Mesodermal cell (in vitro differentiated cells): ENCODE measurements around the gene GPRIN3.

ENCODE experiments used
- H3K27ac ChIP-seq: 2 replicates; pipeline ENCODE4 v1.7.0; 2013; ENCODE audit warnings: mild to moderate bottlenecking, low read depth, low read length, moderate library complexity; ENCODE audit not compliant: severe bottlenecking
- H3K36me3 ChIP-seq: 2 replicates; pipeline ENCODE4 v1.7.1; 2013; ENCODE audit warnings: mild to moderate bottlenecking, low read length, moderate library complexity; ENCODE audit not compliant: control insufficient read depth, insufficient read depth
- H3K4me1 ChIP-seq: one replicate; pipeline ENCODE4 v1.7.1; 2013; ENCODE audit warnings: mild to moderate bottlenecking, low read length; ENCODE audit not compliant: insufficient read depth, control insufficient read depth, poor library complexity, severe bottlenecking
- H3K4me3 ChIP-seq: 2 replicates; pipeline ENCODE4 v1.7.0; 2013; ENCODE audit warnings: low read length, control low read depth, mild to moderate bottlenecking; ENCODE audit not compliant: insufficient read depth, poor library complexity, severe bottlenecking; ENCODE audit errors: extremely low read depth
- H3K9me3 ChIP-seq: 2 replicates; pipeline ENCODE4 v1.7.1; 2013; ENCODE audit warnings: mild to moderate bottlenecking, low read length, moderate library complexity; ENCODE audit not compliant: control insufficient read depth
- WGBS, 2 experiments: methylation state at CpG; one replicate each; pipeline ENCODE4 v1.1.5; 2013; ENCODE audit warnings: missing lambda C conversion rate in 2 of 2; ENCODE audit not compliant: insufficient coverage in 2 of 2; 5-methylcytosine and 5-hydroxymethylcytosine counted together

The GPRIN3 gene

GRCh38 chr4:89336818-89337420, 29.3 kb upstream of the GPRIN3 start:
- 80 to 83% methylated on average over 1 to 2 of the region's 4 CpGs for WGBS, 2 experiments
- no peaks in the 10 kb centered on the region for H3K36me3 ChIP-seq
- no peaks in the 10 kb centered on the region for H3K4me1 ChIP-seq
- no peaks in the 10 kb centered on the region for H3K9me3 ChIP-seq
- no peak overlapping the region for H3K4me3 ChIP-seq
- no peak overlapping the region for H3K27ac ChIP-seq

- Histone ChIP-seq H3K9me3 (no peaks in the 10 kb centered on the region), H3K27ac (no peak overlapping the region), H3K4me3 (no peak overlapping the region), H3K4me1 (no peaks in the 10 kb centered on the region), H3K36me3 (no peaks in the 10 kb centered on the region)
- 80% methylated on average over 1 of the region's 4 CpGs; no CpG with 5 or more reads in 1 of the 2 experiments for WGBS, 2 experiments
These were observed 27.2 kb upstream of the GPRIN3 start for GRCh38 chr4:89334830-89335229.

GRCh38 chr4:89334311-89334710, 26.7 kb upstream of the GPRIN3 start:
- Histone ChIP-seq H3K4me1 (no peaks in the 10 kb centered on the region), H3K36me3 (no peaks in the 10 kb centered on the region), H3K4me3 (no peak overlapping the region)

GRCh38 chr4:89331686-89332544, 24.3 kb upstream of the GPRIN3 start:
- 93 to 95% methylated on average over 2 to 4 of the region's 5 CpGs for WGBS, 2 experiments
- Histone ChIP-seq H3K4me1 (no peaks in the 10 kb centered on the region), H3K9me3 (no peaks in the 10 kb centered on the region), H3K36me3 (no peaks in the 10 kb centered on the region), H3K27ac (no peak overlapping the region), H3K4me3 (no peak overlapping the region)

More at GRCh38 chr4:89334311-89334710, 26.7 kb upstream of the GPRIN3 start:
- no peak overlapping the region for H3K27ac ChIP-seq
- no peaks in the 10 kb centered on the region for H3K9me3 ChIP-seq

- WGBS, 2 experiments: no CpG with 5 or more reads among the region's 2 CpGs
- Histone ChIP-seq H3K9me3 (no peaks in the 10 kb centered on the region), H3K4me1 (no peaks in the 10 kb centered on the region), H3K27ac (no peak overlapping the region), H3K4me3 (no peak overlapping the region), H3K36me3 (no peaks in the 10 kb centered on the region)
These were observed 23.6 kb upstream of the GPRIN3 start for GRCh38 chr4:89331197-89331596.

DNA sequence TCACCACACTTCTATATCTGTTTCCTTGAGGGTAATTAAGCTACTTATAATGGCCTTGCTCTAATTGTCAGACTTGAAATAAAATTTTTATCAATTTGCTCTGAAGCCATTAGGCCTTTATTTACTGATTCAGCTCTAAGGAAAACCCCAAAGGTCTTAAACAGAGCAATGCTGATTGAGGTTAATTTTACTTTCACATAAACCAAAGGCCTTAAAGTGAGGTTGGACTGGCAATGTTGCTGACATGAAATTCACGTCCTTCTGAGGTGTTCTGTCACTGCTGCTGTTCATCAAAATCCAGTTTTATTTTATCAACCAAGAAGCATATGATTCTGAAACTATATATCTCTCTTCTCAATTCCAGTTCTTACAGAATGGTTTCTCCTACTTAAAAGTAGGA, 21.7 kb upstream of the GPRIN3 start:
- Histone ChIP-seq H3K36me3 (no peaks in the 10 kb centered on the region), H3K4me1 (no peaks in the 10 kb centered on the region), H3K9me3 (no peaks in the 10 kb centered on the region), H3K4me3 (no peak overlapping the region), H3K27ac (no peak overlapping the region)
- 71% methylated on average over 1 of the region's 1 CpG; no CpG with 5 or more reads in 1 of the 2 experiments for WGBS, 2 experiments

DNA sequence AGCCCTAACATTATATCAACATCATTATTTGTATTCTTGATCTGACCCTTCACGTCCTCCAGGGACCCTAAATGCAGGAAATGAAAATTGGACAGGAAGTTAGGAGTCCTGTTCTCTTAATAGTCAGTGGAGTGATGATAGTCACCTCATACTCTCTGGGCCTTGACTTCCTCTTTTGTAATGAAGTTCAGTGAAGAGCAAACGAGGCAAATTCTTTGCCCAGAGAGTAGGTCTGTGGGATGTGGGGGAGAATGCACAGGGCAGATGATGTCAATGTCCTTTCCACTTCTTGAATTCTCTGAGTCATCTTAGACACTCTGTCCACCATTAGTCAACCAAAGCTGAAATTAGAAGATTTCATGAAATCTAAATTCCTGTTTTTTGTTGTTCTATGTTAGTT, 17.1 kb upstream of the GPRIN3 start:
- WGBS, 2 experiments: 60% methylated on average over 1 of the region's 2 CpGs; no CpG with 5 or more reads in 1 of the 2 experiments

GRCh38 chr4:89322671-89323070, 15.1 kb upstream of the GPRIN3 start:
- H3K36me3 ChIP-seq: no peaks in the 10 kb centered on the region
- no peak overlapping the region for H3K27ac ChIP-seq
- no peaks in the 10 kb centered on the region for H3K9me3 ChIP-seq
- no peak overlapping the region for H3K4me3 ChIP-seq
- H3K4me1 ChIP-seq: peaks cover 4% of the 10 kb centered on the region

More for the DNA sequence above, 17.1 kb upstream of the GPRIN3 start:
- no peak overlapping the region for H3K27ac ChIP-seq
- no peaks in the 10 kb centered on the region for H3K36me3 ChIP-seq
- H3K9me3 ChIP-seq: no peaks in the 10 kb centered on the region
- H3K4me3 ChIP-seq: no peak overlapping the region
- no peaks in the 10 kb centered on the region for H3K4me1 ChIP-seq

GRCh38 chr4:89319756-89320155, 12.2 kb upstream of the GPRIN3 start:
- Histone ChIP-seq H3K4me1 (peaks cover 14% of the 10 kb centered on the region), H3K4me3 (no peak overlapping the region), H3K9me3 (no peaks in the 10 kb centered on the region), H3K27ac (no peak overlapping the region), H3K36me3 (no peaks in the 10 kb centered on the region)
- WGBS, 2 experiments: 89 to 100% methylated on average over 2 of the region's 2 CpGs

DNA sequence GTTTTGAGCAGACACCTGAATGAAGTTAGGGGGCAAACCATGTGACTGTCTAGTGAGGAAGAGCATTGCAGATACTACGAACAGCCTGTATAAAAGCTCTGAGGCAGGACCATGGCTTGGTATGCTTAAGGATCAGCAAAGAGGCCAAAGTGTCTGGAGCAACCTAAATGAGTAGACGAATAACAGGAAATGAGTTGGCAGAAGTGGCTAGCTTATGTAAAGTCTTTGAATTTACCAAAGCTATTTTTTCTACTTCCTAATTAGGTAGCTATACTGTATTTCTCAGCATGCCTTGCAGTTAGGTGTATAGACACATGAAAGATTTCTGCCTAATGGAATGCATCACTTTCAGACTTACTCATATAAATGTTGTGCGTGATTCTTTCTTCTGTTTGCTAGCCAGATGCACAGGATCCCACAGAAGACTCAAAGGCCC, 9.3 kb upstream of the GPRIN3 start:
- H3K9me3 ChIP-seq: no peaks in the 10 kb centered on the region
- no peaks in the 10 kb centered on the region for H3K36me3 ChIP-seq
- H3K4me1 ChIP-seq: peaks cover 14% of the 10 kb centered on the region
- 88 to 94% methylated on average over 2 of the region's 3 CpGs for WGBS, 2 experiments
- peak overlapping the region; percentile 60 for H3K27ac ChIP-seq
- no peak overlapping the region for H3K4me3 ChIP-seq

DNA sequence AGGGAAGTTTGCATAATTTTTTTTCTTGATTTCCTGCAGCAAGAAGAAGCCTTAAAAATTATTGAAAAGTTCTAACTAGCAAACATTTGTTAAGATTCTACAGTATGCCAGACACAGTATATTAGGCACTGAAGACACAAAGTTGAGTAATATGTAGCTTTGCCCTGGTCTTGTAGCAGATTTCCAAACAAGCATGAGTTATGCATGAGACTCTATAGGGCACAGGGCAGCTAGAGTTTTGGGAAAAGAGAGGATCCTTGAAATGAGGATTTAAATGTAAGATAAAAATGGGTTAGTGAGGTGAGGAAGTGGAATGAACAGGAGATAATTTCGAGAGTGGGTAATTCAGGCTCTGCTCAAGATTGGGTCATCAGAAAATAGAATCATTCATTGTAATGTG, 8.6 kb upstream of the GPRIN3 start:
- Histone ChIP-seq H3K4me3 (no peak overlapping the region), H3K36me3 (no peaks in the 10 kb centered on the region), H3K27ac (no peak overlapping the region), H3K4me1 (peaks cover 14% of the 10 kb centered on the region), H3K9me3 (no peaks in the 10 kb centered on the region)
- WGBS, 2 experiments: 50% methylated on average over 1 of the region's 1 CpG; no CpG with 5 or more reads in 1 of the 2 experiments
